Endothelial cell of umbilical vein (primary cell): ENCODE results near the gene DCX. TPM values are rescaled to one million over a fixed set of nuclear protein-coding genes. Genes with fewer than 3 reads are reported as not detected.

ENCODE experiments used
- BruUV-seq: library from RNA; stranded (reverse); fragments of 400-500 nt; replicated peaks from 2 replicates; lab custom pipeline; 2021; lab: Mats Ljungman, UMichigan
- CTCF ChIA-PET: fragments of 300-600, 350-600 bp; sonication (Branson Sonifier 250); formaldehyde crosslinking; loops from one replicate; lab custom pipeline; 2021; ENCODE audit warnings: antibody characterized with exemption, inconsistent platforms; lab: Charles Lee
- POLR2A ChIA-PET: fragments of 300-600, 350-600 bp; sonication (Branson Sonifier 250); formaldehyde crosslinking; loops from one replicate; lab custom pipeline; 2021; ENCODE audit warnings: antibody characterized with exemption, inconsistent platforms; lab: Charles Lee
- DNase-seq: peaks from one replicate; pipeline ENCODE4 v3.0.0-alpha.2; 2011; ENCODE audit warnings: low read depth, low spot score
- FAIRE-seq: peaks from 2 replicates; lab custom pipeline; 2011; peaks lifted over from hg19 to GRCh38; lab: Jason Lieb, UNC
- H2AFZ ChIP-seq: 2 replicates; pipeline ENCODE4 v1.6.0; 2012; ENCODE audit warnings: low read depth, low read length, control low read depth, inconsistent platforms
- H3K27ac ChIP-seq: 2 replicates; pipeline ENCODE4 v1.5.1; 2011; ENCODE audit warnings: low read depth, mild to moderate bottlenecking, control low read depth, low read length, moderate library complexity; ENCODE audit not compliant: insufficient read depth
- H3K27me3 ChIP-seq, 2 experiments: 2 replicates each; pipeline versions ENCODE4 v1.6.0 to v1.6.1; 2011; ENCODE audit warnings: low read length in 2 of 2, mixed read lengths in 1 of 2; ENCODE audit not compliant: control insufficient read depth in 2 of 2, insufficient read depth in 2 of 2
- H3K36me3 ChIP-seq, 2 experiments: 2 replicates in 1 of 2; 3 replicates in 1 of 2; pipeline ENCODE4 v1.5.1; 2011; ENCODE audit warnings: low read length in 2 of 2, mild to moderate bottlenecking in 1 of 2, moderate library complexity in 1 of 2; ENCODE audit not compliant: control insufficient read depth in 2 of 2, insufficient read depth in 2 of 2; ENCODE audit errors: extremely low read depth in 1 of 2
- H3K4me1 ChIP-seq: 3 replicates; pipeline ENCODE4 v1.5.1; 2011; ENCODE audit warnings: mild to moderate bottlenecking, low read length; ENCODE audit not compliant: control insufficient read depth, insufficient read depth; ENCODE audit errors: extremely low read depth
- H3K4me2 ChIP-seq: 2 replicates; pipeline ENCODE4 v1.6.1; 2011; ENCODE audit warnings: low read length, control low read depth, mixed read lengths; ENCODE audit not compliant: insufficient read depth
- H3K4me3 ChIP-seq, 3 experiments: fragments of 200-600 bp in 1 of 3; sonication (generic), shearing (Covaris generic) in 1 of 3; replicated peaks in 1 of 3; 2 replicates each; pipeline ENCODE4 v1.5.1; 2011 to 2016; ENCODE audit warnings: control low read depth in 3 of 3, low read length in 3 of 3, mild to moderate bottlenecking in 2 of 3, inconsistent platforms in 1 of 3, low read depth in 1 of 3, moderate library complexity in 1 of 3; ENCODE audit not compliant: insufficient read depth in 1 of 3
- H3K79me2 ChIP-seq: 2 replicates; pipeline ENCODE4 v1.6.0; 2012; ENCODE audit warnings: low read length, inconsistent platforms; ENCODE audit not compliant: control insufficient read depth, insufficient read depth
- H3K9ac ChIP-seq: replicated peaks from 2 replicates; pipeline ENCODE3; 2011; ENCODE audit warnings: low read length, control low read depth; ENCODE audit not compliant: insufficient read depth; ENCODE audit errors: extremely low read depth
- H3K9me1 ChIP-seq: replicated peaks from 3 replicates; pipeline ENCODE4 v1.6.0; 2011; ENCODE audit warnings: mild to moderate bottlenecking, low read length; ENCODE audit not compliant: control insufficient read depth, insufficient read depth; ENCODE audit errors: extremely low read depth
- H3K9me3 ChIP-seq: replicated peaks from 2 replicates; pipeline ENCODE4 v1.5.1; 2012; ENCODE audit warnings: low read length, inconsistent platforms; ENCODE audit not compliant: control insufficient read depth, insufficient read depth
- H4K20me1 ChIP-seq: replicated peaks from 2 replicates; pipeline ENCODE3; 2011; ENCODE audit warnings: mild to moderate bottlenecking, low read length; ENCODE audit not compliant: control insufficient read depth, insufficient read depth; ENCODE audit errors: extremely low read depth
- CTCF ChIP-seq, 2 donors: IDR thresholded peaks; 1 replicate in 1 of 2; 2 replicates in 1 of 2; pipeline ENCODE4 v1.5.1; 2011; ENCODE audit warnings: low read length in 2 of 2, mild to moderate bottlenecking in 2 of 2, moderate library complexity in 2 of 2, control low read depth in 1 of 2, inconsistent platforms in 1 of 2, low read depth in 1 of 2; ENCODE audit not compliant: insufficient read depth in 1 of 2; ENCODE audit errors: extremely low read depth in 1 of 2
- EZH2 ChIP-seq: IDR thresholded peaks from 2 replicates; pipeline ENCODE4 v1.6.1; 2012; ENCODE audit warnings: borderline replicate concordance, low read depth, mild to moderate bottlenecking, moderate library complexity, low read length, inconsistent platforms; ENCODE audit not compliant: severe bottlenecking
- FOS ChIP-seq: IDR thresholded peaks from 2 replicates; pipeline ENCODE4 v1.6.1; 2011; ENCODE audit warnings: mild to moderate bottlenecking, low read length, moderate library complexity, borderline replicate concordance; ENCODE audit not compliant: insufficient read depth
- GATA2 ChIP-seq: IDR thresholded peaks from 2 replicates; pipeline ENCODE4 v1.7.0; 2011; ENCODE audit warnings: low read depth, mild to moderate bottlenecking, moderate library complexity, mixed read lengths, low read length; ENCODE audit not compliant: insufficient read length, insufficient read depth
- JUN ChIP-seq: IDR thresholded peaks from 2 replicates; pipeline ENCODE4 v1.6.1; 2011; ENCODE audit warnings: borderline replicate concordance, low read depth; ENCODE audit not compliant: insufficient read length, insufficient read depth
- MAX ChIP-seq: IDR thresholded peaks from 2 replicates; pipeline ENCODE4 v1.6.1; 2011; ENCODE audit not compliant: insufficient read depth, insufficient read length
- MYC ChIP-seq: IDR thresholded peaks from one replicate; pipeline ENCODE4 v1.6.1; 2011; ENCODE audit warnings: mild to moderate bottlenecking, low read depth, low read length
- POLR2A ChIP-seq: IDR thresholded peaks from 2 replicates; pipeline ENCODE4 v1.6.1; 2012; ENCODE audit warnings: low read depth, mild to moderate bottlenecking, control low read depth, low read length
- POLR2AphosphoS5 ChIP-seq: IDR thresholded peaks from 2 replicates; pipeline ENCODE4 v1.6.1; 2012; ENCODE audit warnings: low read depth, mild to moderate bottlenecking, control low read depth, low read length, moderate library complexity; ENCODE audit not compliant: insufficient read depth
- dilution Hi-C: fragments of 300-500 bp; cut with MboI; formaldehyde crosslinking; loops from one replicate; pipeline ENCODE4 v1.15.0; 2019; ENCODE audit warnings: low sequenced_read_pairs; ENCODE audit not compliant: extremely low pct_ligation_motif_present
- intact Hi-C: fragments of 100-400 bp; cut with micrococcal nuclease; formaldehyde crosslinking; loops from one replicate; pipeline ENCODE4 v1.10.0; 2022
- polyA plus RNA-seq, 4 experiments: library from polyadenylated mRNA; depleted of rRNA in 3 of 4; stranded (reverse) in 3 of 4; unstranded in 1 of 4; fragments of >200 nt; gene quantifications; 2 replicates each; pipeline versions ENCODE4 v1.2.1 to v1.2.3, GENCODE V29; 2011 to 2012; ENCODE audit warnings: missing spikeins in 1 of 4
- total RNA-seq: library from RNA; stranded (reverse); gene quantifications from 2 replicates; pipeline ENCODE4 v1.2.3, GENCODE V29; 2021

Gene DCX
- total and polyA plus RNA-seq, 2 donors (not counting 3 experiments of a cell fraction or from before 2014, with no cell fraction given): not detected

- TF ChIP-seq CTCF (IDR thresholded peaks at IDR 0.05; ENCODE audit: extremely low read depth in 1 of 2, insufficient read depth in 1 of 2, low read depth in 1 of 2, low read length in 2 of 2) (no peak), EZH2 (no peak), POLR2A (no peak), MYC (no peak), JUN (no peak), POLR2AphosphoS5 (no peak), FOS (no peak), GATA2 (no peak), MAX (no peak)
- no peaks in the 10 kb centered on the region for H4K20me1 ChIP-seq
- no peaks in the 10 kb centered on the region for H3K9me1 ChIP-seq
- intact Hi-C loops (no loop called here), dilution Hi-C loops (no loop called here)
- BruUV-seq: no TSS peak
- no peaks in the 10 kb centered on the region for H3K27me3 ChIP-seq
- no peak overlapping the region for H2AFZ ChIP-seq
- no peaks in the 10 kb centered on the region for H3K79me2 ChIP-seq
- H3K4me1 ChIP-seq: no peaks in the 10 kb centered on the region
- DNase-seq (no peak), FAIRE-seq (no peak)
- CTCF ChIA-PET: no interaction called here
- H3K9me3 ChIP-seq: no peaks in the 10 kb centered on the region
- H3K4me3 ChIP-seq: no peak overlapping the region
- H3K4me2 ChIP-seq: no peak overlapping the region
- H3K27ac ChIP-seq: no peak overlapping the region
- H3K9ac ChIP-seq: no peak overlapping the region
- no peaks in the 10 kb centered on the region for H3K36me3 ChIP-seq
- POLR2A ChIA-PET: no interaction called here
These were observed 59.6 kb downstream of the DCX start for GRCh38 chrX:111352424-111352823.
